PC-9 (cell line): ENCODE data around the gene HTR3D.

Experiments used
- CTCF ChIP-seq: fragments of 200-600 bp; sonication (generic); conservative IDR thresholded peaks from 2 replicates; pipeline ENCODE4 v1.6.1; 2017; ENCODE audit warnings: mixed run types, antibody characterized with exemption, mild to moderate bottlenecking, moderate library complexity
- EZH2 ChIP-seq: fragments of 200-600 bp; sonication (generic); IDR thresholded peaks from 2 replicates; pipeline ENCODE4 v1.8.0; 2017; ENCODE audit warnings: antibody characterized with exemption, low read depth

- TF ChIP-seq CTCF (no peak), EZH2 (no peak)
Observed at GRCh38 chr3:184052767-184053166, 21.2 kb downstream of the HTR3D start, which contains the start of gene HTR3C.
